Gastrocnemius medialis (tissue), 4 donors: ENCODE measurements around the gene DUSP19.

Source experiments
- CTCF ChIP-seq, 5 experiments: fragments of 450-650 bp in 3 of 5; fragments of 200-600 bp in 2 of 5; sonication (generic) in 2 of 5; IDR thresholded peaks in 4 of 5; conservative IDR thresholded peaks in 1 of 5; 1 replicate in 4 of 5; 2 replicates in 1 of 5; pipeline ENCODE4 v1.5.1; 2016 to 2019; ENCODE audit warnings: antibody characterized with exemption in 5 of 5, mild to moderate bottlenecking in 3 of 5, moderate library complexity in 3 of 5
- POLR2A ChIP-seq, 2 donors: fragments of 450-650 bp; IDR thresholded peaks; one replicate each; pipeline ENCODE4 v1.6.1; 2017; ENCODE audit warnings: antibody characterized with exemption in 2 of 2, mild to moderate bottlenecking in 2 of 2, moderate library complexity in 2 of 2

GRCh38 chr2:183134016-183134415 is 55.5 kb downstream of the DUSP19 start:
- TF ChIP-seq CTCF (IDR thresholded peaks at IDR 0.05 in 4 of 5, conservative IDR thresholded peaks at IDR 0.05 in 1 of 5) (no peak), POLR2A (IDR thresholded peaks at IDR 0.05) (no peak)
